ENCODE results near the gene NAV2.

Gene NAV2

GRCh38 chr11:20050048-20050447, 337.4 kb downstream of the NAV2 start:
- Histone ChIP-seq H3K27ac (no peak overlapping the region), H3K9me3 (no peaks in the 10 kb centered on the region), H3K27me3 (no peaks in the 10 kb centered on the region), H3K36me3 (peaks cover 54% of the 10 kb centered on the region), H3K4me1 (ENCODE audit: control insufficient read depth in 1 of 2, insufficient read depth in 1 of 2, low read depth in 1 of 2, low read length in 1 of 2) (peaks cover 5 to 27% of the 10 kb centered on the region in 2 experiments), H3K4me3 (ENCODE audit: low read depth in 1 of 2, low read length in 1 of 2) (no peak overlapping the region)
- TF ChIP-seq, protein P1, sequence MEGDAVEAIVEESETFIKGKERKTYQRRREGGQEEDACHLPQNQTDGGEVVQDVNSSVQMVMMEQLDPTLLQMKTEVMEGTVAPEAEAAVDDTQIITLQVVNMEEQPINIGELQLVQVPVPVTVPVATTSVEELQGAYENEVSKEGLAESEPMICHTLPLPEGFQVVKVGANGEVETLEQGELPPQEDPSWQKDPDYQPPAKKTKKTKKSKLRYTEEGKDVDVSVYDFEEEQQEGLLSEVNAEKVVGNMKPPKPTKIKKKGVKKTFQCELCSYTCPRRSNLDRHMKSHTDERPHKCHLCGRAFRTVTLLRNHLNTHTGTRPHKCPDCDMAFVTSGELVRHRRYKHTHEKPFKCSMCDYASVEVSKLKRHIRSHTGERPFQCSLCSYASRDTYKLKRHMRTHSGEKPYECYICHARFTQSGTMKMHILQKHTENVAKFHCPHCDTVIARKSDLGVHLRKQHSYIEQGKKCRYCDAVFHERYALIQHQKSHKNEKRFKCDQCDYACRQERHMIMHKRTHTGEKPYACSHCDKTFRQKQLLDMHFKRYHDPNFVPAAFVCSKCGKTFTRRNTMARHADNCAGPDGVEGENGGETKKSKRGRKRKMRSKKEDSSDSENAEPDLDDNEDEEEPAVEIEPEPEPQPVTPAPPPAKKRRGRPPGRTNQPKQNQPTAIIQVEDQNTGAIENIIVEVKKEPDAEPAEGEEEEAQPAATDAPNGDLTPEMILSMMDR (IDR thresholded peaks at IDR 0.05), result no peak

DNA sequence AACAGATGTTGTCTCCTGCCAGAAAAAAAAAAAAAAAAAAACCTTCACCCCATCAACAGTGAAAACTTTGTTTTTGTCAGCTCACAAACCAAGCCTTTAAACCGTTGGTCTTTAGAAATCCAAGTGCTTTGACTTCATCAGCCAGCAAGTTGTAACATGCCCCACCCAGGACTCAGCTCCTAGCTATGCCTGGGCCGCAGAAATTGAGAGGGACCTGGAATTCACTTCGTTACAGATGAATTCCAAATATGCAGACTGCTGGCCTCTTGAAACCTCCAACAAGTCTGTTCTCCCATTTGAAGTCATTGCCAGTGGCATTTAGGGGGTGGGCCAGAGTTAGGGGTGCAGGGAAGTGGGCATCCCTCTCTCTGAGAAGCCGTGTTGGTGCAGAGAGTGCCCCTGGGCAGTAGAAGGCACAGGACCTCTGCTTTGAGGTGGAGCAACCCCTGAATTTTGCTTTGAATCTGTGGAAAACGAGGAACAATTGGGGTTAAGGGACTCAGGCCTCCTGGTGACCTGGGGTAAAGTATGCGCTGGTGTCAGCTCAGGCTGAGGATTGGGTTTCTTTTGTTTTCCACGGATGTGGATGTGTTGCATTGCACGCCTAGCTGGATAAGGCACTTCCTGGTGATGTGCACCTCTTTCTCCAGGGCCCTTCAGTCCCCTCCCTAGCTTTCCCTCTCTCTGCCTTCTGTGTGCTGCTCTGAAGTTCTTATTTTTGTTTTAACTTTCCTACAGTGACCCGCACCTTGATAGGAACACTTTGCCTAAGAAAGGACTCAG, 338.1 kb downstream of the NAV2 start:
- Histone ChIP-seq H3K9me3 (no peaks in the 10 kb centered on the region), H3K27me3 (no peaks in the 10 kb centered on the region), H3K27ac (no peak overlapping the region), H3K36me3 (peaks cover 56% of the 10 kb centered on the region), H3K4me1 (ENCODE audit: control insufficient read depth in 1 of 2, insufficient read depth in 1 of 2, low read depth in 1 of 2, low read length in 1 of 2) (peaks cover 5 to 22% of the 10 kb centered on the region in 2 experiments), H3K4me3 (ENCODE audit: low read depth in 1 of 2, low read length in 1 of 2) (no peak overlapping the region)
- TF ChIP-seq, protein P1 (IDR thresholded peaks at IDR 0.05), result no peak

GRCh38 chr11:20051469-20052399, 339.1 kb downstream of the NAV2 start:
- H3K9me3 ChIP-seq, result no peaks in the 10 kb centered on the region
- TF ChIP-seq, protein P1 (IDR thresholded peaks at IDR 0.05), result no peak
- H3K27me3 ChIP-seq, result no peaks in the 10 kb centered on the region
- H3K4me3 ChIP-seq (ENCODE audit: low read depth in 1 of 2, low read length in 1 of 2), result no peak overlapping the region
- peaks cover 0 to 13% of the 10 kb centered on the region in 2 experiments for H3K4me1 ChIP-seq (ENCODE audit: control insufficient read depth in 1 of 2, insufficient read depth in 1 of 2, low read depth in 1 of 2, low read length in 1 of 2)
- H3K27ac ChIP-seq, result no peak overlapping the region
- peaks cover 66% of the 10 kb centered on the region for H3K36me3 ChIP-seq

- TF ChIP-seq, protein P1 (IDR thresholded peaks at IDR 0.05), result no peak
- Histone ChIP-seq H3K9me3 (no peaks in the 10 kb centered on the region), H3K27me3 (no peaks in the 10 kb centered on the region), H3K4me1 (ENCODE audit: control insufficient read depth in 1 of 2, insufficient read depth in 1 of 2, low read depth in 1 of 2, low read length in 1 of 2) (no peaks in the 10 kb centered on the region), H3K27ac (no peak overlapping the region), H3K36me3 (peaks cover 81% of the 10 kb centered on the region), H3K4me3 (ENCODE audit: low read depth in 1 of 2, low read length in 1 of 2) (no peak overlapping the region)
Observed at GRCh38 chr11:20053572-20053971, 340.9 kb downstream of the NAV2 start.

GRCh38 chr11:20054584-20054983, 341.9 kb downstream of the NAV2 start:
- Histone ChIP-seq H3K4me1 (ENCODE audit: control insufficient read depth in 1 of 2, insufficient read depth in 1 of 2, low read depth in 1 of 2, low read length in 1 of 2) (no peaks in the 10 kb centered on the region), H3K36me3 (peaks cover 79% of the 10 kb centered on the region), H3K9me3 (no peaks in the 10 kb centered on the region), H3K27ac (no peak overlapping the region), H3K4me3 (ENCODE audit: low read depth in 1 of 2, low read length in 1 of 2) (no peak overlapping the region), H3K27me3 (no peaks in the 10 kb centered on the region)
- TF ChIP-seq, protein P1 (IDR thresholded peaks at IDR 0.05), result no peak

Data from neutrophil (primary cell).